Tibial nerve (tissue), 3 donors: Measurements from ENCODE around the gene MED20.

Source experiments
- CTCF ChIP-seq, 5 experiments: fragments of 200-600 bp in 3 of 5; fragments of 450-650 bp in 2 of 5; sonication (generic) in 3 of 5; IDR thresholded peaks; one replicate each; pipeline ENCODE4 v1.5.1; 2016 to 2019; ENCODE audit warnings: antibody characterized with exemption in 5 of 5, mild to moderate bottlenecking in 3 of 5, moderate library complexity in 2 of 5
- POLR2A ChIP-seq, 2 donors: fragments of 450-650 bp; IDR thresholded peaks; one replicate each; pipeline ENCODE4 v1.6.1; 2017; ENCODE audit warnings: antibody characterized with exemption in 2 of 2, mild to moderate bottlenecking in 2 of 2, moderate library complexity in 2 of 2

- TF ChIP-seq CTCF (IDR thresholded peaks at IDR 0.05), result no peak
- no peak for TF ChIP-seq POLR2A (IDR thresholded peaks at IDR 0.05)
These were observed 49.2 kb downstream of the MED20 start for GRCh38 chr6:41871691-41872090.
